GM20000 (cell line): ENCODE measurements around the gene NDUFB2.
"Not testable (repeated sequence)": the region's sequence is repeated elsewhere in the genome, so short reads cannot be mapped to it uniquely, and the experiment has no call there.

Source experiments
- DNase-seq: peaks from one replicate; pipeline ENCODE4 v3.0.0; 2012; ENCODE audit warnings: low spot score
- CTCF ChIP-seq: IDR thresholded peaks from 2 replicates; pipeline ENCODE4 v1.5.1; 2012; ENCODE audit warnings: mild to moderate bottlenecking, control low read depth; ENCODE audit errors: extremely low read depth, missing control alignments

Gene NDUFB2

GRCh38 chr7:140726281-140726680 is 29.8 kb downstream of the NDUFB2 start:
- no peak for TF ChIP-seq CTCF
- DNase-seq: no peak

GRCh38 chr7:140732416-140732815 is 35.9 kb downstream of the NDUFB2 start:
- DNase-seq: no peak
- no peak for TF ChIP-seq CTCF

- DNase-seq: no peak
- no peak for TF ChIP-seq CTCF
Observed at GRCh38 chr7:140734096-140734495, 37.6 kb downstream of the NDUFB2 start.

- no peak for TF ChIP-seq CTCF
- no peak for DNase-seq
Observed at GRCh38 chr7:140734729-140735128, 38.2 kb downstream of the NDUFB2 start.

GRCh38 chr7:140738280-140738679 is 41.8 kb downstream of the NDUFB2 start:
- TF ChIP-seq CTCF: no peak
- no peak for DNase-seq

- not testable (repeated sequence) for DNase-seq
Observed at GRCh38 chr7:140743255-140743654, 46.7 kb downstream of the NDUFB2 start.

- no peak for DNase-seq
- no peak for TF ChIP-seq CTCF
Observed at GRCh38 chr7:140744005-140744404, 47.5 kb downstream of the NDUFB2 start.

GRCh38 chr7:140745266-140746058 is 49.0 kb downstream of the NDUFB2 start:
- no peak for DNase-seq
- no peak for TF ChIP-seq CTCF
